Spleen (tissue), 11 donors: ENCODE results near the gene LAMB1. TPM values are rescaled to one million over a fixed set of nuclear protein-coding genes. Genes with fewer than 3 reads are reported as not detected.

ENCODE experiments used
- DNase-seq: peaks from one replicate; pipeline ENCODE4 v3.0.0-alpha.2; 2020
- H3K27ac ChIP-seq, 8 donors: fragments of 200-600 bp; sonication (generic) in 7 of 8; 1 replicate in 4 of 8; 2 replicates in 4 of 8; pipeline versions ENCODE4 v1.5.0 to v1.8.0; 2016 to 2021; ENCODE audit warnings: inconsistent platforms in 4 of 8, mild to moderate bottlenecking in 4 of 8, moderate library complexity in 1 of 8
- H3K27me3 ChIP-seq, 7 donors: fragments of 200-600 bp; sonication (generic) in 6 of 7; replicated peaks in 1 of 7; 1 replicate in 4 of 7; 2 replicates in 3 of 7; pipeline versions ENCODE4 v1.5.0 to v1.8.0; 2016 to 2021; ENCODE audit warnings: inconsistent platforms in 3 of 7, mild to moderate bottlenecking in 1 of 7
- H3K36me3 ChIP-seq, 6 donors: fragments of 200-600 bp; sonication (generic) in 5 of 6; 1 replicate in 4 of 6; 2 replicates in 2 of 6; pipeline versions ENCODE4 v1.5.0 to v1.8.0; 2016 to 2021; ENCODE audit warnings: inconsistent platforms in 2 of 6
- H3K4me1 ChIP-seq, 6 donors: fragments of 200-600 bp; sonication (generic) in 5 of 6; 1 replicate in 3 of 6; 2 replicates in 3 of 6; pipeline versions ENCODE4 v1.5.0 to v1.8.0; 2016 to 2021; ENCODE audit warnings: inconsistent platforms in 3 of 6
- H3K4me3 ChIP-seq, 8 donors: fragments of 200-600 bp; sonication (generic) in 7 of 8; 1 replicate in 4 of 8; 2 replicates in 4 of 8; pipeline versions ENCODE4 v1.5.0 to v1.8.0; 2016 to 2021; ENCODE audit warnings: inconsistent platforms in 4 of 8, mild to moderate bottlenecking in 4 of 8, moderate library complexity in 2 of 8
- H3K9me3 ChIP-seq, 8 donors: fragments of 200-600 bp; sonication (generic) in 7 of 8; 1 replicate in 4 of 8; 2 replicates in 4 of 8; pipeline versions ENCODE4 v1.5.0 to v1.8.0; 2016 to 2021; ENCODE audit warnings: inconsistent platforms in 4 of 8
- POLR2A ChIP-seq, 3 donors: fragments of 450-650 bp; IDR thresholded peaks; one replicate each; pipeline ENCODE4 v1.5.1; 2017; ENCODE audit warnings: antibody characterized with exemption in 3 of 3, mild to moderate bottlenecking in 1 of 3
- POLR2AphosphoS5 ChIP-seq, 3 donors: sonication (generic); formaldehyde crosslinking; IDR thresholded peaks; one replicate each; pipeline ENCODE4 v1.5.1; 2017; ENCODE audit warnings: antibody characterized with exemption in 3 of 3
- WGBS, 5 donors: extraction: QIAGEN DNeasy Blood & Tissue Kit in 3 of 5; methylation state at CpG; one replicate each; pipeline versions ENCODE4 v1.1.5 to v1.1.7; 2013 to 2018; 5-methylcytosine and 5-hydroxymethylcytosine counted together
- intact Hi-C: fragments of 100-400 bp; cut with DNase I; formaldehyde crosslinking; loops from one replicate; pipeline ENCODE4 v1.15.0; 2023; ENCODE audit warnings: low total_unique reads
- polyA plus RNA-seq, 3 donors: library from polyadenylated mRNA; stranded (reverse); fragments of 200-250 nt; gene quantifications; one replicate each; pipeline ENCODE4 v1.2.1, GENCODE V29; 2013
- total RNA-seq, 7 donors: library from RNA; depleted of rRNA in 3 of 7; stranded (reverse); fragments of >200 nt in 3 of 7; fragmentation: NEBNext Ultra II Directional in 4 of 7; extraction: Animal tissue kit (Norgen Biotek cat#: 25700) in 4 of 7; gene quantifications; one replicate each; pipeline versions ENCODE4 v1.1.0 to v1.2.1, GENCODE V29; 2016 to 2021
- TF ChIP-seq, protein P1 (sequence below), 11 experiments: fragments of 200-600 bp in 7 of 11; fragments of 450-650 bp in 4 of 11; sonication (generic) in 4 of 11; IDR thresholded peaks in 8 of 11; conservative IDR thresholded peaks in 3 of 11; 1 replicate in 7 of 11; 2 replicates in 4 of 11; pipeline versions ENCODE4 v1.4.0 to v1.8.0; 2016 to 2021; ENCODE audit warnings: antibody characterized with exemption in 11 of 11, inconsistent platforms in 4 of 11, mild to moderate bottlenecking in 1 of 11
- donor health status: healthy with polysubstance abuse.
- donor health status: DM: no; HTN: no; CAD: no; lungs with moderate emphysema.
- donor health status: DM: no; HTN: no; CAD: no.
- donor health status: Bipolar disorder and iron deficiency.
- donor health status: healthy.
- donor health status: DM: no; HTN: no; CAD: no.
- donor health status: DM: yes; HTN: yes; CAD: no.

Gene LAMB1
- total and polyA plus RNA-seq, 10 donors: 51.4 to 181 (median 126) TPM

DNA sequence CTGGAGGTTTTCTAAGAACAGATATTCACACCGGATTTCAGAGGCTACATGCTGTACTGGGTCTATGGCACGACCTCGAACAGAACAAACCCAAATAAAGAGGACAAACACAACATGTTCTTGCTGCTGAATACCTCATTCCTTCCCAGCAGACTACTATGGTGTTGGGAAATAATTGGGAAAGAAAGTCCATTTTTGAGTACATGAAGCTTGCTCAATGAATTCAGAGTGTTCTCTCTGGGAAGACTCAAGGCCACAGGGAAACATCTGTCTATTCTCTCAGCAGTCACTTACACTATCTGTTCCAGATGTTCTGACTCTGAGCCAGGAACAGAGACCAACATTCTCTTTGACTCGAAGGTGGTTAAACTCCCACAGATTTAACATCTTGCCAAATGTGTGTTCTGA lies 30.9 kb downstream of the LAMB1 start:
- Histone ChIP-seq H3K4me3 (no peak overlapping the region), H3K9me3 (no peaks in the 10 kb centered on the region), H3K27me3 (no peaks in the 10 kb centered on the region), H3K36me3 (peaks cover 0 to 26% (median 0%) of the 10 kb centered on the region in 6 donors), H3K4me1 (peaks cover 0 to 5% (median 0%) of the 10 kb centered on the region in 6 donors), H3K27ac (peak overlapping the region in 7 of 8 donors; percentile 10 to 78 (median 69))
- DNase-seq: no peak
- no peak for TF ChIP-seq POLR2A (IDR thresholded peaks at IDR 0.05)
- TF ChIP-seq POLR2AphosphoS5 (IDR thresholded peaks at IDR 0.05): peak in 1 of 3 donors; percentile 60
- WGBS, 5 donors: 51 to 80% (median 71%) methylated on average over 4 of the region's 4 CpGs
- intact Hi-C loops: no loop called here

GRCh38 chr7:107971613-107972012 lies 31.3 kb downstream of the LAMB1 start:
- Histone ChIP-seq H3K36me3 (peaks cover 0 to 24% (median 0%) of the 10 kb centered on the region in 6 donors), H3K27ac (peak overlapping the region in 6 of 8 donors; percentile 42 to 78 (median 70)), H3K27me3 (no peaks in the 10 kb centered on the region), H3K4me1 (peaks cover 0 to 5% (median 0%) of the 10 kb centered on the region in 6 donors), H3K9me3 (no peaks in the 10 kb centered on the region), H3K4me3 (no peak overlapping the region)
- TF ChIP-seq POLR2A (IDR thresholded peaks at IDR 0.05) (no peak), POLR2AphosphoS5 (IDR thresholded peaks at IDR 0.05) (no peak)
- TF ChIP-seq, protein P1, sequence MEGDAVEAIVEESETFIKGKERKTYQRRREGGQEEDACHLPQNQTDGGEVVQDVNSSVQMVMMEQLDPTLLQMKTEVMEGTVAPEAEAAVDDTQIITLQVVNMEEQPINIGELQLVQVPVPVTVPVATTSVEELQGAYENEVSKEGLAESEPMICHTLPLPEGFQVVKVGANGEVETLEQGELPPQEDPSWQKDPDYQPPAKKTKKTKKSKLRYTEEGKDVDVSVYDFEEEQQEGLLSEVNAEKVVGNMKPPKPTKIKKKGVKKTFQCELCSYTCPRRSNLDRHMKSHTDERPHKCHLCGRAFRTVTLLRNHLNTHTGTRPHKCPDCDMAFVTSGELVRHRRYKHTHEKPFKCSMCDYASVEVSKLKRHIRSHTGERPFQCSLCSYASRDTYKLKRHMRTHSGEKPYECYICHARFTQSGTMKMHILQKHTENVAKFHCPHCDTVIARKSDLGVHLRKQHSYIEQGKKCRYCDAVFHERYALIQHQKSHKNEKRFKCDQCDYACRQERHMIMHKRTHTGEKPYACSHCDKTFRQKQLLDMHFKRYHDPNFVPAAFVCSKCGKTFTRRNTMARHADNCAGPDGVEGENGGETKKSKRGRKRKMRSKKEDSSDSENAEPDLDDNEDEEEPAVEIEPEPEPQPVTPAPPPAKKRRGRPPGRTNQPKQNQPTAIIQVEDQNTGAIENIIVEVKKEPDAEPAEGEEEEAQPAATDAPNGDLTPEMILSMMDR (IDR thresholded peaks at IDR 0.05 in 8 of 11, conservative IDR thresholded peaks at IDR 0.05 in 3 of 11): no peak
- intact Hi-C loops: no loop called here
- no peak for DNase-seq
- WGBS, 5 donors: 14 to 43% (median 25%) methylated on average over 1 of the region's 1 CpG

DNA sequence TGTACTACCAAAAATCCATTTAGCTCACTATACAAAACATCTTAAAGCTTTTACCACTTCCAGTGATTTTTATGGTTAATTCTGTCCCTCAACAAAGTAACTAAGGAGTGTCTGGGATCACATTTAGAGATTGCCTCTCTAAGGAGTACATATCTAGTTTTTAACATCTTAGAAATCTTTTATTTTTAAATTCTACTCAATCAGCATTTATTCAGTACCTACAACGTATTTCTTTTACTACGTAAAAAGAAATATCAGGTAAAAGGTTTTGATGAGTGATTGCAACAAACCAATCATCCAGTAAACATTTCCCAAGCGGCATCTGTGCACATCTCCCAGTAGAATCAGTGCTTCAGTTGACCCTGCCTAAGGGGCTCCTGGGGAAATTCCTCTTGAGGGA lies 31.9 kb downstream of the LAMB1 start:
- H3K36me3 ChIP-seq: peaks cover 0 to 26% (median 0%) of the 10 kb centered on the region in 6 donors
- H3K4me1 ChIP-seq: peaks cover 0 to 5% (median 0%) of the 10 kb centered on the region in 6 donors
- H3K9me3 ChIP-seq: no peaks in the 10 kb centered on the region
- H3K4me3 ChIP-seq: no peak overlapping the region
- WGBS, 5 donors: 88 to 93% (median 89%) methylated on average over 3 of the region's 3 CpGs
- TF ChIP-seq POLR2AphosphoS5 (IDR thresholded peaks at IDR 0.05) (no peak), POLR2A (IDR thresholded peaks at IDR 0.05) (no peak)
- TF ChIP-seq, protein P1 (IDR thresholded peaks at IDR 0.05 in 8 of 11, conservative IDR thresholded peaks at IDR 0.05 in 3 of 11): no peak
- no peak for DNase-seq
- peak overlapping the region in 7 of 8 donors; percentile 9 to 78 (median 69) for H3K27ac ChIP-seq
- no peaks in the 10 kb centered on the region for H3K27me3 ChIP-seq
- intact Hi-C loops: no loop called here

GRCh38 chr7:107969856-107970255 lies 33.1 kb downstream of the LAMB1 start:
- 81 to 93% (median 87%) methylated on average over 6 of the region's 6 CpGs for WGBS, 5 donors
- Histone ChIP-seq H3K9me3 (no peaks in the 10 kb centered on the region), H3K4me3 (no peak overlapping the region), H3K4me1 (peaks cover 0 to 5% (median 0%) of the 10 kb centered on the region in 6 donors), H3K27me3 (no peaks in the 10 kb centered on the region), H3K36me3 (peaks cover 0 to 29% (median 0%) of the 10 kb centered on the region in 6 donors), H3K27ac (peak overlapping the region in 4 of 8 donors; percentile 69 to 78 (median 73))
- no peak for TF ChIP-seq POLR2A (IDR thresholded peaks at IDR 0.05)
- intact Hi-C loops: no loop called here
- no peak for DNase-seq

DNA sequence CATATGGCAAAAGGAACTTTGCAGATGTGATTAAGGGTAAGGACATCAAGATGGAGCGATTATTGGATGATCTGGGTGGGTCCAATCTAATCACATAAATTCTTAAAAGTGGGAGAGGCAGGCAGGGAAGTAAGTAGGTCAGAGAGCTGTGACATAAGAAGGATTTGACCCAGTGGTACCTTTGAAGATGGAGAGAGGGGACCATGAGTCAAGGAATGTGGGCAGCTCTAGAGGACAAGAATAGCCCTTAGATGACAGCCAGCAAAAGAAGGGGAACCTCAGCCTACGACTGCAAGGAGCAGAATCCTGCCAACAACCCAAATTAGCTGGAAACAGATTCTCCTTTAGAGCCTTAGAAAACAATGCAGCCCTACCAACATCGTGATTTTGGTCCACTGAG lies 34.5 kb downstream of the LAMB1 start:
- DNase-seq: no peak
- Histone ChIP-seq H3K27ac (peak overlapping the region in 2 of 8 donors; percentile 0 to 2), H3K4me1 (peaks cover 0 to 5% (median 0%) of the 10 kb centered on the region in 6 donors), H3K27me3 (no peaks in the 10 kb centered on the region), H3K9me3 (no peaks in the 10 kb centered on the region), H3K4me3 (no peak overlapping the region), H3K36me3 (peaks cover 0 to 30% (median 0%) of the 10 kb centered on the region in 6 donors)
- whole genome bisulfite sequencing, 5 donors: 75 to 90% (median 80%) methylated on average over 3 of the region's 3 CpGs
- intact Hi-C loops: no loop called here
- TF ChIP-seq, protein P1 (IDR thresholded peaks at IDR 0.05 in 8 of 11, conservative IDR thresholded peaks at IDR 0.05 in 3 of 11): no peak
- no peak for TF ChIP-seq POLR2AphosphoS5 (IDR thresholded peaks at IDR 0.05)
